Measurements from ENCODE around the gene FAM180A.
"Not testable (repeated sequence)": the region's sequence is repeated elsewhere in the genome, so short reads cannot be mapped to it uniquely, and the experiment has no call there.

The FAM180A gene

DNA sequence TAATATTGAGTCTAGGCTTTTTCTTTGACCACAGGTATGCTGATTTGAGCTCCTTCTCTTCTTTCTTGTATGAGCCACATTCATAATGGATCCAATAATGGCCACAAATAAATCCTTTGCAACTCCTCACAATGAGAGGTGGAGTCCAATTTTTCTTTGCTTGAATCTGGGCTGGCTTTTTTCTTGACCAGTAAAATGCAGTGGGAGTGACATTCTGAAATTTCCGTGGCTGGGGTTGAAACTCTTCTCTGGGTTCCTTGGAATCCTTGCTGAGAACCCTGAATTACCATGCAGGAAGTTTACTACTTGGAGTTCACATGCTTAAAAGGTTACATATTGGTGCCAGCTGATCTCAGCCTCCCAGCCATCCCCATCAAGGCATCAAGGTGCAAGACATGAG is 22.4 kb upstream of the FAM180A start:
- no peak for DNase-seq

- no peak for DNase-seq
These were observed 21.6 kb upstream of the FAM180A start for GRCh38 chr7:135770139-135770710.

- DNase-seq, result no peak
These were observed 20.6 kb upstream of the FAM180A start for GRCh38 chr7:135769005-135769802.

- no peak for DNase-seq
These were observed 19.9 kb upstream of the FAM180A start for GRCh38 chr7:135768467-135768866.

- no peak for DNase-seq
These were observed 19.5 kb upstream of the FAM180A start for GRCh38 chr7:135768064-135768463.

DNA sequence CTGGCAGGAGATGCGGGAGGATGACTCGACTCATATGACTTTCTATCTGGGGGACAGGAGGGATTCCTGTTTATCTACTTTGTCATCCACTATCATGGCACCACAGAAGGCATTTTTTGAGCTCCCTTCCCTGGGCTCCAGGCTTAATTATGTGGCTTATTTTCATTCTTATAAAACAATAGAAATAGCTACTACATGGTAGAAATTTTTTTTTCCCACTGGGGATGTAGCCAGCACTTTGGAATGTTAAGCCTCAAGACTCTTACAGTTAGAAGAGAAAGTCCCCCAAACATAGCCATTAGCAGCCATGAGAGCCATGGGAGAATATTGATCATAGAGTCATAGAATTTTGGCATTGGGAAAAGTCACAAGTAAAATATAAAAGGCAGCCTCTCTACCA is 14.6 kb upstream of the FAM180A start:
- no peak for DNase-seq

DNA sequence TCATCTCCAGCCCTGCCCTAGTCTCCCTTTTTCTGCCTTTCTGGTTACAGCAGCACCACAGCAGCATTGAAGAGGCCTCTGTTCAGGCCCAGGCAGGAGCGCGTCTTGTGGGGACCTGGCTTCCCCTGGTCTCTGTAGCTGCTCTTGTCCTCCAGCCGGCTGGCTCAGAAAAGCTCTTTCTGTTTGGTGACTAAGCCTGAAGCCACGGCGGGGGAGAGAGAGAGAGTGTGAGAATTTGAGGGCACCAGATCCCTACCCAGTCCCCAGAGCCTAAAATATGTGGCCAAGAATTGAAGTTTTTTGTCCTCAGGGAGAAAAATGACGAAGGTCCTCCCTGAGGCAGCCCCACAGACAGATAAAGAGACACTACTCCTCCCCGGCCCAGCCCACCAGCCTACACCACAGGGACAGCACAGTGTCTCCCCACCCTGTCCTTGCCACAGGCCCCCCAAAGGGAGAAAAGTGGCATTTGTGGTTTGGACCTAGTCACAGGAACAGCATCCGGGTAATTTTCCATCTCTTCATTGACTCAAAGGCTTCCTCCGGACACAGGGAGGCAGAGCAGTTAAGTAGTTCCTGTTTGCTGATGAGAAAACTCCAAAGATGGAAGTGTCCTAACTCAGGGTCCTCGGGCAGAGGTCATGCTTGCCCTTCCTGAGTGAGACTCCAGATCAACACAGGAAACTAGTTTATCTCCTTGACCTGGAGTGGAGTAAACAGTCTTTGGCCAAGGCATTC is 13.3 kb upstream of the FAM180A start:
- no peak for DNase-seq

DNA sequence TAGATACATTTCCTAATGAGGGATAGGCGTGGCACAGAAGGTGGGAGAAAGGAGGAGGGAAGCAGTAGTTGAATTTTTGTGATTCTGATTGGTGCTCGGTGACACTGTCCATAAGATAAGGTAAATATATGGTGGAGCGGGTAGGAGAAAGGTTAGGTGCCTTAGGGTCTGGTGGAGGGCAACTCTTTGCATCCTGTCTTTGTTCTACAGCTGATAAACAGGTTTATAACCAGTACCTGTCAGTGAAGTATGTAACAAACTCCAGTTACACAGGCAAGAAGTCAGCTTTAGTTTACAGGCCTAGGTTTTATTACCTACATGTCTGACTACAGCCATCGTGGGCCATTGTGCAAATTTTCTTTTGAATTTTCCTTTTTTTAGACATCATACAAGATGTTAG is 10.9 kb upstream of the FAM180A start:
- DNase-seq, result no peak

- DNase-seq, result no peak
These were observed 9.9 kb upstream of the FAM180A start for GRCh38 chr7:135758531-135758932.

DNA sequence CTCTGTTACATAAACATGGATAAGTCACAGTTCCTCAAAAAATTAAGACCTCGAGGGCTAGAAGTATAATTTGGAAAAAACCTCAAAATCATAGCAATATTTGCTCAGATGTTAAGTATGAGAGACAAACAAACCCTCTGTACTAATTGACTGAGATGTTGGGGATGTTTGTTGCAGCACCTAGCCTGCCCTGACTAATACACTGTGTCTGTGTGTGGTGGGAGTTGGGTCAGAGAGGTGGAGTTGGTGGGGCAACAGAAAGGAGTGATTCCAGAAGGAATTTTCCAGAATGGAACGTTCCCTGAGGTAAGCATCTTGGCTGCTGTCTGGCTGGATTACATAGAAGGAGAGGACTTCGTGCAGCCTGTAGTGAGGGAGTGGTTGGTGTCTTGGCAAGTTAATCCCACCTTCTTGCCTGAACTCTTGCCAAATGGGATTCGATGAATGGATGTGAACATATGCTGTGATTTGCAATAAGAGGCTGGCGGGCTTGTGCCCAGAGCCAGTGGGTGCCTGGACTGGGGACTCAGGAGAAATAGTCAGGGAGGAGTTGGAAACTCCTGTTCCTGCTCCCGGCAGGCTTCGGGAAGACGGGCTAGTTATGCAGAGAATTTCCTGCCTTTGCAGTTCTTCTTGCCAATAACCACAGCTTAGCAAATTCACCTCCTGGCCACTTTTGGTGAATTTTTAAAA is 9.3 kb upstream of the FAM180A start:
- DNase-seq, result no peak

DNA sequence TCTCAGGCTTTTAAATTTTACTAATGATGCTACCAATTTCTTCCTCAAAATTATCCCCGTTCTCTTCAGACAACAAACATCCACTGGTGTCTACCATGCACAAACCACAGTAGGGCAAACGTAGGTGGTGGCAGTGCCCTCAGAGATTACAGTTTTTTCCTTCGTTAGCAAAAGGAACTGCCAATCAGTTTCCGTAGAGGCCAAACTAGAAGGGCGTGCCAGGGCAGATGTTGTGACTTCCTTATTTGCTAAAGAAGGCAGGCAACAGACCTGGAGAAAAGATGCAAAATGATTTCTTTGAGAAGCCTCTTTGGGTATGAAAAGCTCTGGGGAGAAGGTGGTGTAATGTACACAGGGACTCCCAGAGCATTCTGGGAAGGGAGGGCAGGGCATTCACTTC is 7.6 kb upstream of the FAM180A start:
- DNase-seq, result no peak

- no peak for DNase-seq
These were observed 6.7 kb upstream of the FAM180A start for GRCh38 chr7:135755351-135755753.

- no peak for DNase-seq
These were observed 5.2 kb upstream of the FAM180A start for GRCh38 chr7:135753616-135754413.

GRCh38 chr7:135747366-135747765 is 1.2 kb downstream of the FAM180A start:
- DNase-seq, result no peak

DNA sequence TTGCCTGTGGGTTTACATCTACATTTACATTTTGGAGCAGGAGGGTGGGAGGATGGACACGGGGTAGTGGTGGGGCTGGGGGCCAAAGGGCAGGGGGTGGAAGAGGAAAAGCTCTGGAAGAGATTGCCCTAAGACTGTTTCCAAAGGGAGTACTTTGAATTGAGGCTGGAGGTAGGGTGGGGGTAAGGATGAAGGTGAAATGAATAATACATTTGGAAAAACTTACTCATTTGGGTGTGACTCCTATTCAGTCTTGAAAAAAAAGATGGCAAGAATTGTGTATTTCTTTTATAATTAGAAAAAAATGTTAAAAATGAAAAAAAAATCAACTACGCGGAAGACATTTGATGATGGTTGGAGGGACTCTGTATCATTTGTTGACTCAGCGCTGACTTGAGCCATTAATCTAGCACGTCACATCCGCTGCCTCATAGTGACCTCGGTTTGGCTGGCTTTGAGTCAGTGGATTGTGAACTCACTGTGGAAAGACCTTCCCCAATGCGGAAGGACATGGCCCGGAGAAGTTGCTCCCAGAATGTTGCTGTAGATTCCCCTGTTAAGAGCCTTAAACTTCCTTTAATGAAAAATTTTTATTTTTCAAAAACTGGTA is 2.8 kb downstream of the FAM180A start:
- no peak for DNase-seq

- no peak for DNase-seq
These were observed 3.5 kb downstream of the FAM180A start for GRCh38 chr7:135744938-135745702.

GRCh38 chr7:135743907-135744731 is 4.5 kb downstream of the FAM180A start:
- no peak for DNase-seq

GRCh38 chr7:135742371-135742770 is 6.2 kb downstream of the FAM180A start:
- no peak for DNase-seq

DNA sequence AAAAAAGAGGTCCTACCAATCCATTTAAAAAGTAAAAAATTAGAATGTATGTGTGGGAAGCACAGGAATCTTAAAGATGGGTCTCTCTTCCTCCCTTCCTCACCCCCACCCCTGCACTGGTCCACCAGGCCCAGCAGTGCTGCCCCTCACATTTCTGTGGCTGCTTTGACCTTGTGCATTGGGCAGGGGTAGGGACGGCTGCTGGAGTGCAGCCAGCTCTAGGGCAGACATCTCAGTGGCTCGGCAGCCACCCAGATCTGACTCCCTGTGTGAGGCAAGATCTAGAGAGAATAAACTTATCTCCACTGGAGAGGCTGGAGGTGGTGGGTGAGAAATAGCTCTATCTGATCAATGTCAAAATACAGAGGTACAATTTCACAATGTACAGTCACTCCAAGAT is 6.7 kb downstream of the FAM180A start:
- DNase-seq, result no peak

DNA sequence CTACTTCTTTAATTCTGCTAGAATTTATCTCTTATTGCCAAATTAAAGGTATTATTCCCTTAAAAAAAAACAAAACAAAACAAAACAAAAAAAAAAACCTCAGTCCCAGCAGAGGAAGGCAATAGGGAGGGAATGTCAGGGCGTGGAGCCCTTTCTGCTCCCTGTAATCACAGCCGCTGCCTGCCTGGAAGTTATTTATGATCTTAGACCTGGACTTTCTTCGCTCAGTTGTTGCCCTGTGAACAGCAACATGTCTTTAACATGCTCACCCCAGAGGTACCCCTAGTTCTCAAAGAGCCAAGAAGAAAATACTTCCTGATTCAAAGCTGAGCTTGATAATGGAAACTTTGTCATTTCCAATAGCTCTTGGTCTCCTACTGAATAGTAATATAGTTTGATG is 7.7 kb downstream of the FAM180A start:
- no peak for DNase-seq

DNA sequence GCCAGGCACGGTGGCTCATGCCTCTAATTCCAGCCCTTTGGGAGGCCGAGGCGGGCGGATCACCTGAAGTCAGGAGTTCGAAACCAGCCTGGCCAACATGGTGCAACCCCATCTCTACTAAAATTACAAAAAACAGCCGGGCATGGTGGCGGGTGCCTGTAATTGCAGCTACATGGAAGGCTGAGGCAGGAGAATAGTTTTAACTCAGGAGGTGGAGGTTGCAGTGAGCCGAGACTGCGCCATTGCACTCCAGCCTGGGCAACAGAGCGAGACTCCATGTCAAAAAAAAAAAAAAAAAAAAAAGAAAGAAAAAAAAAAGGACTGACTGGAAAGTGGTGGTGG is 11.3 kb downstream of the FAM180A start:
- not testable (repeated sequence) for DNase-seq

All from activated CD8-positive, alpha-beta memory T cell treated with anti-CD3 and anti-CD28 coated beads, Interleukin-2, amount 50 U/mL, for 4 hours (primary cell).